OCI-M1 (cell line): ENCODE data around the gene VEGFA.

Experiments used
- DNase-seq: peaks from one replicate; lab custom pipeline; 2025; lab: John Stamatoyannopoulos, UW

The VEGFA gene

GRCh38 chr6:43772681-43773049, 2.7 kb downstream of the VEGFA start:
- DNase-seq: peak; percentile 55

- DNase-seq: peak; percentile 87
Observed at GRCh38 chr6:43773050-43773979, 3.3 kb downstream of the VEGFA start.

- DNase-seq: no peak
Observed at GRCh38 chr6:43773980-43774775, 4.2 kb downstream of the VEGFA start.

- peak; percentile 62 for DNase-seq
Observed at GRCh38 chr6:43774776-43775534, 4.9 kb downstream of the VEGFA start.

- DNase-seq: no peak
Observed at GRCh38 chr6:43775535-43775885, 5.5 kb downstream of the VEGFA start.

GRCh38 chr6:43776115-43776798, 6.2 kb downstream of the VEGFA start:
- DNase-seq: no peak

GRCh38 chr6:43776799-43777776, 7.1 kb downstream of the VEGFA start:
- DNase-seq: no peak

- no peak for DNase-seq
Observed at GRCh38 chr6:43778131-43778855, 8.3 kb downstream of the VEGFA start.

- no peak for DNase-seq
Observed at GRCh38 chr6:43778976-43779851, 9.2 kb downstream of the VEGFA start.

- DNase-seq: no peak
Observed at GRCh38 chr6:43779852-43780236, 9.8 kb downstream of the VEGFA start.

GRCh38 chr6:43780293-43780692, 10.3 kb downstream of the VEGFA start:
- no peak for DNase-seq

GRCh38 chr6:43780941-43781928, 11.2 kb downstream of the VEGFA start:
- DNase-seq: no peak

- no peak for DNase-seq
Observed at GRCh38 chr6:43781941-43782704, 12.1 kb downstream of the VEGFA start.

GRCh38 chr6:43782764-43783513, 12.9 kb downstream of the VEGFA start:
- DNase-seq: no peak

- DNase-seq: no peak
Observed at GRCh38 chr6:43784049-43784855, 14.2 kb downstream of the VEGFA start.
